IPS-18a (cell line): ENCODE results near the gene SLC25A22.

Experiments
- H3K27ac ChIP-seq: one replicate; pipeline ENCODE4 v1.5.1; 2013; ENCODE audit warnings: low read length
- H3K27me3 ChIP-seq: one replicate; pipeline ENCODE4 v1.6.1; 2013; ENCODE audit warnings: mild to moderate bottlenecking, low read length; ENCODE audit not compliant: control insufficient read depth, insufficient read depth
- H3K36me3 ChIP-seq: one replicate; pipeline ENCODE4 v1.6.1; 2013; ENCODE audit warnings: low read depth, low read length; ENCODE audit not compliant: control insufficient read depth
- H3K4me1 ChIP-seq: one replicate; pipeline ENCODE4 v1.6.1; 2013; ENCODE audit warnings: low read depth, low read length; ENCODE audit not compliant: control insufficient read depth
- H3K4me3 ChIP-seq: one replicate; pipeline ENCODE4 v1.5.1; 2013; ENCODE audit warnings: low read length
- H3K9ac ChIP-seq: one replicate; pipeline ENCODE4 v1.6.1; 2013; ENCODE audit warnings: mild to moderate bottlenecking, low read length, moderate library complexity
- H3K9me3 ChIP-seq: one replicate; pipeline ENCODE4 v1.6.1; 2013; ENCODE audit warnings: low read depth, low read length; ENCODE audit not compliant: control insufficient read depth

SLC25A22 gene

DNA sequence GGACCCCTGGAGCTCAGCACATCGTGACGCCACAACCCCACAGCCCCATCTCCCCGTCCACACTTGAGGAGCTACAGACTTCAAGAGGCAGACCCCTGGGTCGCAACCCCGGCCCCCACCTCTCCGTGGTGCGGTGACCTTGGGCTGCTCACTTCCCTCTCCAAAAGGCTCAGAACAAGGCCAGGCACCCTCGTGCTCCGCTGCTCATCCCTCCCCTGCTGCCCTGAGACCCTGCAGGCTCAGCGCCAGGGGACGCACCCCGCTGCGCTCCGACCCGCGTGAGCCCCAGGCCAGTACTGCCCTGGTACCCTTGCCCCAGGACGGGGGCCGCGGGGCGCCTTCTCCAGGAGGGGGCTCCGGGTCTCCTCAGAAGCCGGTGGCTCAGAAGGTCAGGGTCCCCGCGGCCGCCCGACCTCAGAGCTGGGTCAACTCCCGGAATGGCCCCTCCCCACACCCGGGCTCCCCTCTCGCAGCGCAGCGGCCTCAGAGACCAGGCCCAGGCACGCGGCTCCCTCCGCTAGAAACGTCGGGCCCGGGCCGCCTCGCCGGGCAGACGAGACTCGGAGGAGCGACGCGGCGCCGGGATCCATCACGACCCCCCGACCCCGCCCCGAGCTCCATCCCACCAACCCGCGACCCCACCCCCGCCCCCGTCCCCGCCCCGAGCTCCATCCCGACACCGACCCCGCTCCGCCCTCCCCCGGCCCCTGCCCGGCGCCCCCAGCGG, 21.4 kb downstream of the SLC25A22 start:
- peak overlapping the region; percentile 77 for H3K4me3 ChIP-seq
- no peaks in the 10 kb centered on the region for H3K9me3 ChIP-seq
- H3K27me3 ChIP-seq, result no peaks in the 10 kb centered on the region
- H3K9ac ChIP-seq, result peak overlapping the region; percentile 81
- H3K27ac ChIP-seq, result no peak overlapping the region
- peaks cover 5% of the 10 kb centered on the region for H3K36me3 ChIP-seq
- no peaks in the 10 kb centered on the region for H3K4me1 ChIP-seq

DNA sequence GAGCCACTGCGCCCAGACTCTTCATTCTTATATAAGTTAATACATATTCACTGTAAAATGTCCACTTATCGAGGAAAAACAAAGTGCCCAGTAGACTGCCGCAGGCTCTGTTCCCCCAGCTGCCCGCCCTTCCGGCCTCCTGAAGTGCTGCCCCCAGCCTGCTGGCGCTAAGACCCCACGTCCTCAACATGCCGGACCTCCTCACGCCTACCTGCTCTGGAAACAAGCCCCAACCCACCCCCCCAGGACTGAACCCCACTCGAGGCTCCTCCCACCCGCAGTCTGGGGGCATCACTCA, 21.9 kb downstream of the SLC25A22 start:
- Histone ChIP-seq H3K27me3 (no peaks in the 10 kb centered on the region), H3K9me3 (no peaks in the 10 kb centered on the region), H3K36me3 (peaks cover 5% of the 10 kb centered on the region), H3K4me3 (peak overlapping the region; percentile 77), H3K27ac (no peak overlapping the region), H3K4me1 (no peaks in the 10 kb centered on the region), H3K9ac (peak overlapping the region; percentile 81)

DNA sequence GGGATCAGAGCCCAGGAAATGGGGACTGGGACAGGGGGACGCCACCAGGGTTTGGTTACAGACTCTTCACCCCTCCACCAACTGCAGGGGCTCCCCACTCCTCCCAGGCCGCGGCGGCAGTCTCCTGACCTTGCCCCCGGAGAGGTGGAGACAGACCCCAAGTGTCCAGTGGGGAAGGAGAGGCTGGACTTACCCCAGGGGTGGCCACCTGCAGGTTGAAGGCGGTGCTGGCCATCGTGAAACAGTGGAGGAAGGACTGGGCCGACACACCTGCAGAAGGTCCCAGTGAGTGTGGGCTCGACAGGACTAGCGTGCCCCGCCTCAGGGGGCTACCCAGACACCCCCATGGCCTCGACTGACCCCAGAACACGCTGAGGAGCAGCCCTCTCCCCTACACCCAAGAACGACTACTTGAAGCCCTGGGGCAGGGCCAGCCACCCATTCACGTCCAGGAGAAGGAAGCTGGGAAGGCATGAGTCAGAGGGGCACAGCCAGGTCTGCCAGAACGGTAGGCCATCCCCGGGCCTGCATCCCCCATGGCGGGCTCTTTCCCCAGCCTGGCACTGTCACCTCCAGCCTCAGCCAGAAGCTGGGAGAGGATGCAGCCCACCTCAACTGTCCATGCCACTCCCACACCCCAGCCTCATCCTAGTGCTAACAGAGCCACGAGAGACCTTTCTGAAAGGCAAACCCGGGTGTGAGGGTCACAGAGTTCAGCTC, 23.0 kb downstream of the SLC25A22 start:
- Histone ChIP-seq H3K9me3 (no peaks in the 10 kb centered on the region), H3K27ac (no peak overlapping the region), H3K4me1 (no peaks in the 10 kb centered on the region), H3K36me3 (peaks cover 14% of the 10 kb centered on the region), H3K9ac (no peak overlapping the region), H3K4me3 (no peak overlapping the region), H3K27me3 (no peaks in the 10 kb centered on the region)

DNA sequence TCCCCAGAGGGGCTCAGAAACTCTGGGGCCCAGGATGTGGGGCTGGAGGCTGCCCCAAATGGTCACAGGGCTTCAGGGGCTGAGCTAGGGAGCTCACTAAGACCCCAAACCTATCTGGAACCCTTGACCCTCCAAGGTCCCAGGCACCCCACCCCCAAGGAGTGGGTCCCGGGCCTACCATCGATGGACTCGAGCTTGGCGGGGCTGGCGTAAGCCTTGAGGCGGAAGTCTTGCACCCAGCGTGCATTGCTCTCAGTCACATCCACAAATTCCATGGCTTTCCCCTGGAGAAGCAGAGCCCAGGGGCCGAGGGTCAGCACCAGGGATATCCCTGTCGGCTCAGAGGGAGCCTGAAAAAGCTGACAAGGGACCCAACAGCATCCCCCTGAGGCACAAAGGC, 24.3 kb downstream of the SLC25A22 start:
- Histone ChIP-seq H3K4me3 (no peak overlapping the region), H3K27me3 (no peaks in the 10 kb centered on the region), H3K36me3 (peaks cover 19% of the 10 kb centered on the region), H3K4me1 (no peaks in the 10 kb centered on the region), H3K27ac (no peak overlapping the region), H3K9ac (no peak overlapping the region), H3K9me3 (no peaks in the 10 kb centered on the region)

DNA sequence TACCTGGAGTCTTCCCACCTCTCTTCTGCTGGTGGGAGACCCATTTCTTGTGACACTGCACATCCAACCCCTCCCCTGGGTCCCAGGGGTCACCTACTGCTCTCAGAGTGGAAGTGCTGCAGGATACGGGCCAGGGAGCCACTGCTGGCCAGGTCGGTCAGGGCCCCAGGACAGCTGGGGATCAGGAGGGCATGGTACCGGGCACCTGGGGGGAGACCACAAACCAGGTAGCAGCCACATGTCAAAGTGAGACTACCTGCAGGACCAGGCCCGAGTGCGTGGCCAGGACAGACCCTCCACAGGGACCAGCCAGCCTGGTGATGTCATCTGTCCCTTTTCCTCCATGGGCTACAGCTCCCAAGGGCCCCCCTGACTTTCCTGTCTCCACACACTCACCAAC, 24.7 kb downstream of the SLC25A22 start:
- H3K4me1 ChIP-seq, result no peaks in the 10 kb centered on the region
- H3K4me3 ChIP-seq, result no peak overlapping the region
- no peak overlapping the region for H3K27ac ChIP-seq
- H3K36me3 ChIP-seq, result peaks cover 19% of the 10 kb centered on the region
- H3K9me3 ChIP-seq, result no peaks in the 10 kb centered on the region
- H3K9ac ChIP-seq, result no peak overlapping the region
- H3K27me3 ChIP-seq, result no peaks in the 10 kb centered on the region

DNA sequence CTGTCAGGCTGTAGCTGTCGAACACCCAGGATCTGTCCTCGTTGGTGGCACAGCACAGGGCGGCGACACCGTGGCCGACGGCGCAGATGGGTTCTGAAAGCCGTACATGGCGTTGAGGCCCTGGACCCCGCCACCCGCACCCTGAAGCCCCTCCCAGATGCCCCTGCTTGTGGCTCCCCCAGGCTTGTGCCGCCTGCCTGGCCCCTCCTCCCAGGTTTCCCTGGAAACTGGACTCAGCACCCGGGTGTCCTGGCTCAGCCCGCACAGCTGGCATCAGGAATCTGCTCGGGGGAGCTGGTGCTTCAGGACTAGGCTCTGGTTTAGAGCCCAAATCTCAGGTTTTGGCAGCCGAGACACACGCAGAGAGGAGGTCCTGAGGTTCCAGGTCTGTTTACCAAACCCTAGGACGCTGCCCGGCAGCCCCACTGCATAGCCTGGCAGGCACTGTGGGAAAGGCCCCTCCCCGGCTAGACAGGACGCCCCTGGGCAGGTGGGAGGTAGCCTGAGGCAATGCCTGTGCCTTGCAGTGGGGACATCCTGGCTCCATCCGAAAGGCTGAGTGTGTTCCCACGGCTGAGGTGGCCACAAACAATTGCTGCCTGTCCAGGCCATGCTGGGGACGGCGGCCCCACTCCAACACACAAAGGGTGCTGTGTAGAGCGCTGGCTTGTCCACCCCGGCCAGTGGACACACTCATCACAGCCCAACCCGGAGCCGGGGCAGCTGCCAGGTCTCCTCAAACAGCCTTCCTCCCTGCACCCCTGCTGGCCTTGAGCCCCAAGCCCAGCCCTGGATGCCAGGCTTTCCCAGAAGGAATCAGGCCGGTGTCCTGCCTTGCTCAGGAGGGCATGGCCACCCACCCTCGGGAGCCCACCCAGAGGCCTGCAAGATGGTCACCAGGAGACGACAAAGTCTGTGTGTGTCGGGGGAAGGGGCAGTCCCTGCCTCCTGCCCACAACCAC, 25.4 kb downstream of the SLC25A22 start:
- H3K27ac ChIP-seq, result no peak overlapping the region
- H3K9me3 ChIP-seq, result no peaks in the 10 kb centered on the region
- peaks cover 19% of the 10 kb centered on the region for H3K36me3 ChIP-seq
- H3K4me3 ChIP-seq, result no peak overlapping the region
- no peaks in the 10 kb centered on the region for H3K27me3 ChIP-seq
- no peak overlapping the region for H3K9ac ChIP-seq
- H3K4me1 ChIP-seq, result no peaks in the 10 kb centered on the region

DNA sequence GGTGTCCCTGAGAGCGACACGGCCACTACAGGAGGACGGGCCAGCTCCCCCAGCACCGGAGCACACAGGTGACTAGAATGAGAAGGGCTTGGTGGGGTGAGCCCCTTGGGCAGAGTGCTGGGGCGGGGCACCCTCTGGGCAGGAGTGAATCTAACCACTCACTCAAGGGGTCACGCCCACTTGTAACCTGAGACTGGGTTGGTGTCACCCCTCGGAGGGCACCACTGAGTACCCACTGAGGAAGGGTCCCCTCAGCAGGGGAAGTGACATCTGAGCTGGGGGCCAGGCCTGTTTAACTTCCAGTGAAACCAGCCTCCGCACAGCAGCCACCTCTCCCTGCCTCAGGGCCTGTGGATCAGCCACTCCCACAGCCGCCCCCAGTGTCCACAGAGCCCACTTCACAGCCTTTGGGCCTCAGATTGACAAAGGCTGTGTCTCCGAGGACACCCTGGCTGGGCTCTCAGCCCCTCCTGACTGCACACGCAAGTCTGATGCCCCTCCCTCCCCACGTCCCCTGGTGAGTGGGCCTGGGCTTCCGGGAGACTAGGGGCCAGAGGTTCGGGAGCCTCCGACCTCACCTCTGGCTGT, 26.4 kb downstream of the SLC25A22 start:
- Histone ChIP-seq H3K27ac (no peak overlapping the region), H3K9ac (no peak overlapping the region), H3K27me3 (no peaks in the 10 kb centered on the region), H3K36me3 (peaks cover 24% of the 10 kb centered on the region), H3K4me1 (no peaks in the 10 kb centered on the region), H3K4me3 (no peak overlapping the region), H3K9me3 (no peaks in the 10 kb centered on the region)

DNA sequence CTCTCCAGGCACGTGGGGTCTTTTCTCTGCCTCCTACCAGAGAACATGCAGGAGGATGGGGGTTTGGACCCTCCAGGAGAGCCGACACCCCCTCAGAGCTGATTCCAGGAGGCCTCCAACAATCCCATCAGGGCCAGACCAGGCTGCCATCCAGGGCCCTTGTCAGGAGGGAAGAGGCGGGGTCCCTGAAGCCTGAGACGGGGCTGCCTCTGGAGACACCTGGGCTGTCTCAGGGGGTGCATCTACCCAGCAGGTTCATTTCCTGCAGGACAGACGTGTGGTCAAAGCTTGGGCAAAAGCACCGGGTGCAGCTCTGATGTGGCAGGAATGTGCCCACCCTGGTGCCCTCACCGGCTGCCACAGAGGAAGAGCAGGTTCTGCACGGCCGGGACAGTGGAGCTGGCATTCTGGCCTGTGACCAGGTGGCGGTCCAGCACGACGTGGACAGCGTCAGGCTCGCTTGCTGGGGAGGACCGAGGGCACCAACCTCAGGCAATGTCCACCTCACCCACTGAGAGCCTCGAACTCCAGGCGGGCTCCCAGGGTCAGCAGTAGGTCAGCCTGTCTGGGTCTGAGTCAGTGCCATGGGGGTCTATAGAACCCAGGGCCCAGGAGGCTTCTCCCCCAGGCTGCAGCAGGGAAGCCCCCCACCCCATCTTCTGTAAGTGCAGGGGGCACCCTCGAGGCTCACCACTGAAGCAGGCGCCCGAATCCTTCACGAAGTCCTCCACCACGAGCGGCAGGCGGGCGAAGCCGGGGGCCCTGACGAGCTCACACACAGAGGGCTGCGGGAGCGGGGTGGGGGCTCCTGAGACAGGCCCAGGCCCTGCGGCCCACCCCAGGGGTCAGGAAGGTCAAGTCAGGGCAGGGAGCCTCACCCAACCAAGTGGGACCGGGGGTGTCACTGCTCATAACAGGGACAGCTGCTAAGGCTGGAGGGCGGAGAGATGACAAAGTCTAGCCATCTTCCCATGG, 27.2 kb downstream of the SLC25A22 start:
- H3K4me1 ChIP-seq, result no peaks in the 10 kb centered on the region
- no peak overlapping the region for H3K27ac ChIP-seq
- H3K36me3 ChIP-seq, result peaks cover 28% of the 10 kb centered on the region
- H3K4me3 ChIP-seq, result no peak overlapping the region
- no peaks in the 10 kb centered on the region for H3K27me3 ChIP-seq
- no peaks in the 10 kb centered on the region for H3K9me3 ChIP-seq
- H3K9ac ChIP-seq, result no peak overlapping the region

DNA sequence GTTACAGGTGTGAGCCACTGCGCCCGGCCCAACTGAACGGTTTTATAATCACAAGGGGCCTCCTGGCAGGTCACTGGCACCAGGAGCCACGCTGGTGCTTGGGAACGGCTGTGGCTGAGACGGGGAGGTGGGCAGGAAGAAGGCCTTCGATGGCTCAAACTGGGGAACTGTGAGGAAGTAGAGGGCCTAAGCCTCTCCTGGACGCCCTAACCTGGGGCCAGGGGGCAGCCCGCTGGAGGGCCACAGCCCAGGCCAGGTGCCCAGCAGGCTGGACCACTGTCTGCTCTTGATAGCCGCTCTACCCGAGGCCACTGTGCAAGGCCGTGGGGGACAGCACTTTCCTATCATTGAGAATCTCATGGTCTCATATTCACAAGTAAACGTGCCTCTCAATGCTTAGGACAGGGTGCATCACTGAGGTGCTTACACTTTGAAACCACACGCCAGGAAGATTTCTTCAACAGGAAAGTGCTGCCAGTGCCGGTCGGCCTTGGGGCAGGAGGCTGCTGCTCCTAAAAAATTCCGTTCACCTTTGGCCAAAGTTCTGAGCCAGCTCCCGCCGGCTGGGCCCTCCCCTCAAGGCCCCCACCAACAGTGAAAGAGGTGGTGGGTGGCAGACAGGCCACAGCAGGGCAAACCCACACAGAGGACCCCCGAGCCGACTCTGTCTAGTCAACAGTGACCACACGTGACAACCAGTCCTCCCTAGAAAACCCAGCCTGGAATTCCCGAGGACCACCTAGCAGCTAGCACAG, 28.0 kb downstream of the SLC25A22 start:
- H3K27ac ChIP-seq, result no peak overlapping the region
- H3K9ac ChIP-seq, result no peak overlapping the region
- H3K36me3 ChIP-seq, result peaks cover 28% of the 10 kb centered on the region
- no peaks in the 10 kb centered on the region for H3K9me3 ChIP-seq
- no peak overlapping the region for H3K4me3 ChIP-seq
- no peaks in the 10 kb centered on the region for H3K4me1 ChIP-seq
- H3K27me3 ChIP-seq, result no peaks in the 10 kb centered on the region

DNA sequence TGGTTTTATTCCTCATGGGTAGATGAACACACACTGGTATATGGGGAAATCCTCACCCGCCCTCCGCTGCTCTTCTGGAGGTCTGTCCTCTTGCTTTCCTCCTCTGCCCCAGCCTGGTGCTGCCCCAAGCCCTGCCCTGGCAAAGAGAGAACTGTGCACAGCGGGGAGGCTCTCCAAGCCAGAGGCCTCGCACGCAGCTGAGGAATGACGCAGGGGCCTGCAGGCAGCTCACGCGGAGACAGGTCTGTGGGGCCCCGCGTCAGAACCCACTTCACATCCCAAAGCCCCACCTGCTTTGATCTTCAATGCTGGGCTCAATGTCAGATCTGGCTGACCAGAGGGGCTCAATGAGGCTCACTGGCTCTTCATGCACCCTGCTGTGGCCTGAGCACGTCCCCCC, 30.8 kb downstream of the SLC25A22 start:
- H3K27ac ChIP-seq, result no peak overlapping the region
- no peak overlapping the region for H3K9ac ChIP-seq
- peaks cover 6% of the 10 kb centered on the region for H3K4me1 ChIP-seq
- H3K27me3 ChIP-seq, result no peaks in the 10 kb centered on the region
- H3K4me3 ChIP-seq, result no peak overlapping the region
- peaks cover 41% of the 10 kb centered on the region for H3K36me3 ChIP-seq
- no peaks in the 10 kb centered on the region for H3K9me3 ChIP-seq
